K562 (cell line): ENCODE data around the gene GSDME. TPM values are rescaled to one million over a fixed set of nuclear protein-coding genes. Genes with fewer than 3 reads are reported as not detected.

Source experiments
- ATF7 ChIP-seq: fragments of 450-650 bp; IDR thresholded peaks from 2 replicates; pipeline ENCODE4 v1.7.1; 2014; ENCODE audit warnings: mild to moderate bottlenecking, moderate library complexity
- CHD4 ChIP-seq: fragments of 200-600 bp; sonication (generic); IDR thresholded peaks from 3 replicates; pipeline ENCODE4 v1.6.1; 2012; ENCODE audit warnings: low read depth, mild to moderate bottlenecking, mixed read lengths, low read length, inconsistent platforms; ENCODE audit not compliant: insufficient read depth, insufficient replicate concordance, poor library complexity, severe bottlenecking
- CREB3L1 ChIP-seq: fragments of 450-650 bp; IDR thresholded peaks from 2 replicates; pipeline ENCODE4 v1.6.1; 2014; ENCODE audit warnings: low read depth, mild to moderate bottlenecking, moderate library complexity, borderline replicate concordance
- CTCFL ChIP-seq: IDR thresholded peaks from 2 replicates; pipeline ENCODE4 v1.6.1; 2011; ENCODE audit warnings: borderline replicate concordance, low read depth, mild to moderate bottlenecking, moderate library complexity, low read length; ENCODE audit not compliant: insufficient read depth, poor library complexity, severe bottlenecking
- E2F6 ChIP-seq, 2 experiments: IDR thresholded peaks; 2 replicates each; pipeline ENCODE4 v1.6.1; 2011; ENCODE audit warnings: borderline replicate concordance in 1 of 2, control low read depth in 1 of 2, low read depth in 1 of 2, low read length in 1 of 2, mild to moderate bottlenecking in 1 of 2, mixed read lengths in 1 of 2, moderate library complexity in 1 of 2; ENCODE audit not compliant: insufficient read depth in 1 of 2, insufficient read length in 1 of 2, poor library complexity in 1 of 2, severe bottlenecking in 1 of 2; ENCODE audit errors: extremely low read depth in 1 of 2
- EHMT2 ChIP-seq: fragments of 450-650 bp; IDR thresholded peaks from 2 replicates; pipeline ENCODE4 v1.6.1; 2018; ENCODE audit warnings: antibody characterized with exemption
- ETV6 ChIP-seq, 3 experiments: fragments of 150-350 bp in 1 of 3; sonication (generic) in 1 of 3; formaldehyde crosslinking in 1 of 3; IDR thresholded peaks; 2 replicates each; pipeline versions ENCODE4 v1.6.1 to v1.8.0; 2014 to 2022; ENCODE audit warnings: borderline replicate concordance in 2 of 3, low read depth in 2 of 3, antibody characterized with exemption in 1 of 3, low read length in 1 of 3, mild to moderate bottlenecking in 1 of 3, missing genetic modification reagents in 1 of 3
- GATAD2A ChIP-seq: fragments of 450-650 bp; IDR thresholded peaks from 2 replicates; pipeline ENCODE4 v1.6.1; 2017
- HCFC1 ChIP-seq: IDR thresholded peaks from 2 replicates; pipeline ENCODE4 v1.6.1; 2012; ENCODE audit warnings: low read depth, low read length, improper control_type of control experiment
- HINFP ChIP-seq: fragments of 450-650 bp; conservative IDR thresholded peaks from 2 replicates; pipeline ENCODE4 v1.6.1; 2016; ENCODE audit warnings: missing genetic modification characterization, low read depth, mild to moderate bottlenecking, control low read depth, missing compliant biosample characterization
- MIER1 ChIP-seq: fragments of 450-650 bp; IDR thresholded peaks from 2 replicates; pipeline ENCODE4 v1.6.1; 2016; ENCODE audit warnings: antibody characterized with exemption, mild to moderate bottlenecking, low read depth
- NFXL1 ChIP-seq: fragments of 450-650 bp; formaldehyde crosslinking; IDR thresholded peaks from 2 replicates; pipeline ENCODE4 v1.4.0; 2021; ENCODE audit warnings: mild to moderate bottlenecking
- RAD21 ChIP-seq, 2 experiments: fragments of 250-450 bp in 1 of 2; fragments of 450-650 bp in 1 of 2; sonication (Bioruptor Pico) in 1 of 2; formaldehyde crosslinking in 1 of 2; IDR thresholded peaks in 1 of 2; conservative IDR thresholded peaks in 1 of 2; 2 replicates each; pipeline versions ENCODE4 v1.4.0 to v1.8.0; 2020 to 2022; ENCODE audit warnings: mild to moderate bottlenecking in 2 of 2, moderate library complexity in 1 of 2
- RHOXF2B ChIP-seq: fragments of 250-450 bp; sonication (Bioruptor Pico); conservative IDR thresholded peaks from 2 replicates; pipeline ENCODE4 v1.5.1; 2021
- ZBTB9 ChIP-seq: fragments of 450-650 bp; formaldehyde crosslinking; IDR thresholded peaks from 2 replicates; pipeline ENCODE4 v1.4.0; 2020; ENCODE audit warnings: mild to moderate bottlenecking, moderate library complexity
- ZNF140 ChIP-seq: fragments of 250-450 bp; sonication (Bioruptor Pico); IDR thresholded peaks from 2 replicates; pipeline ENCODE4 v1.8.0; 2021; ENCODE audit warnings: moderate library complexity, mild to moderate bottlenecking, inconsistent platforms
- ZNF584 ChIP-seq: fragments of 200-800 bp; sonication (Bioruptor generic); IDR thresholded peaks from 2 replicates; pipeline ENCODE4 v1.6.1; 2016; ENCODE audit warnings: low read depth, mild to moderate bottlenecking, missing genetic modification characterization, missing compliant biosample characterization
- polyA plus RNA-seq, 8 experiments: library from polyadenylated mRNA; depleted of rRNA in 4 of 8; stranded (reverse) in 5 of 8; unstranded in 3 of 8; fragments of >200 nt; fragmentation: Nextera tagmentation in 2 of 8; fragmentation: Illumina TruSeq in 1 of 8; extraction: Ambion mirVana in 2 of 8; extraction: Trizol in 1 of 8; gene quantifications; 2 replicates each; pipeline versions ENCODE4 v1.2.1 to v1.2.3, GENCODE V29; 2011 to 2014; ENCODE audit warnings: inconsistent platforms in 1 of 8, missing spikeins in 1 of 8
- total RNA-seq, 7 experiments: library from RNA; depleted of rRNA in 6 of 7; stranded (reverse); fragments of >200 nt in 6 of 7; fragmentation: Illumina TruSeq in 2 of 7; extraction: Trizol in 2 of 7; gene quantifications; 2 replicates each; pipeline versions ENCODE4 v1.2.1 to v1.2.3, GENCODE V29; 2011 to 2021; ENCODE audit warnings: low replicate concordance in 1 of 7

Gene GSDME
- total and polyA plus RNA-seq, 9 of the 15 experiments (the other 6 are each of a cell fraction or from before 2014, with no cell fraction given) = 0.37 to 1.9 (median 0.62) TPM

GRCh38 chr7:24715661-24716479 lies 41.4 kb downstream of the GSDME start (continued):
- TF ChIP-seq ETV6 (IDR thresholded peaks at IDR 0.05; ENCODE audit: borderline replicate concordance in 1 of 2, low read depth in 2 of 2, low read length in 1 of 2) (no peak), ETV6 (CRISPR knock-in tag; IDR thresholded peaks at IDR 0.05; ENCODE audit: borderline replicate concordance) (no peak), HCFC1 (no peak), CHD4 (no peak), RHOXF2B (CRISPR knock-in tag) (no peak), NFXL1 (CRISPR knock-in tag) (no peak), ZNF584 (no peak), CTCFL (peak; percentile 29), ZNF140 (CRISPR knock-in tag) (no peak), MIER1 (peak; percentile 71), ZBTB9 (no peak), RAD21 (CRISPR knock-in tag; conservative IDR thresholded peaks at IDR 0.05 in 1 of 2, IDR thresholded peaks at IDR 0.05 in 1 of 2) (peak; percentile 23 to 67; a peak in 3 of 4 replicates), EHMT2 (peak; percentile 78; the same call in 1 of the 2 replicates), HINFP (tag) (no peak), E2F6 (IDR thresholded peaks at IDR 0.05; ENCODE audit: borderline replicate concordance in 1 of 2, extremely low read depth in 1 of 2, insufficient read depth in 1 of 2, insufficient read length in 1 of 2, low read depth in 1 of 2, low read length in 1 of 2, poor library complexity in 1 of 2, severe bottlenecking in 1 of 2) (peak; percentile 26 to 77), CREB3L1 (no peak), ATF7 (no peak), GATAD2A (no peak)
